ENCODE results near the gene CORIN.

- TF ChIP-seq CTCF (IDR thresholded peaks at IDR 0.05; ENCODE audit: low read depth, low read length) (no peak), EZH2phosphoT487 (IDR thresholded peaks at IDR 0.05; ENCODE audit: low read depth) (no peak)
Measured at GRCh38 chr4:47721485-47721884, 116.4 kb downstream of the CORIN start.
